CD14-positive monocyte (primary cell): ENCODE data around the gene DCLK2. TPM values are rescaled to one million over a fixed set of nuclear protein-coding genes. Genes with fewer than 3 reads are reported as not detected.

ENCODE experiments used
- DNase-seq, 3 donors: peaks; one replicate each; pipeline ENCODE4 v3.0.0-alpha.2; 2011 to 2022
- H2AFZ ChIP-seq: 2 replicates; pipeline ENCODE4 v1.6.0; 2012; ENCODE audit warnings: mild to moderate bottlenecking, low read depth, low read length, inconsistent platforms; ENCODE audit not compliant: insufficient read depth, poor library complexity, severe bottlenecking
- H3K27ac ChIP-seq, 2 donors: 1 replicate in 1 of 2; 2 replicates in 1 of 2; pipeline ENCODE4 v1.5.1; 2012 to 2013; ENCODE audit warnings: low read length in 2 of 2, control low read depth in 1 of 2, inconsistent platforms in 1 of 2, low read depth in 1 of 2, mild to moderate bottlenecking in 1 of 2
- H3K27me3 ChIP-seq, 2 donors: one replicate each; pipeline versions ENCODE4 v1.6.0 to v1.6.1; 2011 to 2013; ENCODE audit warnings: low read length in 2 of 2; ENCODE audit not compliant: control insufficient read depth in 2 of 2, insufficient read depth in 2 of 2
- H3K36me3 ChIP-seq, 2 donors: replicated peaks in 1 of 2; 1 replicate in 1 of 2; 2 replicates in 1 of 2; pipeline versions ENCODE4 v1.5.1 to v1.6.1; 2012 to 2013; ENCODE audit warnings: low read length in 2 of 2, control low read depth in 1 of 2, inconsistent platforms in 1 of 2, mild to moderate bottlenecking in 1 of 2; ENCODE audit not compliant: insufficient read depth in 2 of 2, control insufficient read depth in 1 of 2
- H3K4me1 ChIP-seq, 2 donors: 1 replicate in 1 of 2; 2 replicates in 1 of 2; pipeline versions ENCODE4 v1.5.1 to v1.6.1; 2012 to 2013; ENCODE audit warnings: low read length in 2 of 2, control low read depth in 1 of 2, inconsistent platforms in 1 of 2, mild to moderate bottlenecking in 1 of 2, moderate library complexity in 1 of 2; ENCODE audit not compliant: insufficient read depth in 2 of 2, control insufficient read depth in 1 of 2
- H3K4me2 ChIP-seq: replicated peaks from 2 replicates; pipeline ENCODE3; 2012; ENCODE audit warnings: low read length, moderate library complexity, mild to moderate bottlenecking; ENCODE audit not compliant: poor library complexity, severe bottlenecking; ENCODE audit errors: extremely low read depth
- H3K4me3 ChIP-seq, 3 experiments: fragments of 200-600 bp in 1 of 3; sonication (generic) in 1 of 3; replicated peaks in 1 of 3; 1 replicate in 2 of 3; 2 replicates in 1 of 3; pipeline ENCODE4 v1.5.1; 2011 to 2013; ENCODE audit warnings: low read length in 3 of 3, mild to moderate bottlenecking in 3 of 3, control low read depth in 2 of 3, low read depth in 2 of 3, inconsistent platforms in 1 of 3, moderate library complexity in 1 of 3
- H3K79me2 ChIP-seq: 2 replicates; pipeline ENCODE4 v1.6.0; 2012; ENCODE audit warnings: mild to moderate bottlenecking, control low read depth, inconsistent platforms, low read length, moderate library complexity; ENCODE audit not compliant: insufficient read depth
- H3K9ac ChIP-seq: 2 replicates; pipeline ENCODE4 v1.6.0; 2017; ENCODE audit warnings: low read length, mild to moderate bottlenecking; ENCODE audit not compliant: insufficient read depth, poor library complexity, severe bottlenecking
- H3K9me3 ChIP-seq, 2 donors: replicated peaks in 1 of 2; 1 replicate in 1 of 2; 2 replicates in 1 of 2; pipeline versions ENCODE4 v1.5.1 to v1.6.1; 2012 to 2013; ENCODE audit warnings: low read length in 2 of 2, control low read depth in 1 of 2; ENCODE audit not compliant: control insufficient read depth in 1 of 2, insufficient read depth in 1 of 2
- H4K20me1 ChIP-seq: 2 replicates; pipeline ENCODE4 v1.6.0; 2012; ENCODE audit warnings: mild to moderate bottlenecking, low read length, control low read depth, moderate library complexity; ENCODE audit not compliant: insufficient read depth
- H3K27ac Mint-ChIP-seq, 7 donors: one replicate each; pipeline ENCODE4 v1.8.0; 2020; ENCODE audit warnings: mild to moderate bottlenecking in 7 of 7, mixed read lengths in 7 of 7, moderate library complexity in 6 of 7, inconsistent platforms in 2 of 7
- H3K27me3 Mint-ChIP-seq, 3 donors: one replicate each; pipeline ENCODE4 v1.8.0; 2021 to 2022; ENCODE audit warnings: low read depth in 3 of 3, mild to moderate bottlenecking in 3 of 3, mixed read lengths in 3 of 3, moderate library complexity in 3 of 3, inconsistent platforms in 1 of 3
- H3K36me3 Mint-ChIP-seq, 2 donors: one replicate each; pipeline ENCODE4 v1.8.0; 2020; ENCODE audit warnings: mixed read lengths in 2 of 2, inconsistent platforms in 1 of 2, mild to moderate bottlenecking in 1 of 2
- H3K4me1 Mint-ChIP-seq: one replicate; pipeline ENCODE4 v1.8.0; 2020; ENCODE audit warnings: mild to moderate bottlenecking, mixed read lengths
- H3K4me3 Mint-ChIP-seq, 2 donors: one replicate each; pipeline ENCODE4 v1.8.0; 2020; ENCODE audit warnings: mild to moderate bottlenecking in 2 of 2, mixed read lengths in 2 of 2, moderate library complexity in 1 of 2
- H3K9me3 Mint-ChIP-seq, 7 donors: one replicate each; pipeline ENCODE4 v1.8.0; 2020 to 2022; ENCODE audit warnings: mixed read lengths in 7 of 7, mild to moderate bottlenecking in 6 of 7, moderate library complexity in 6 of 7, inconsistent platforms in 2 of 7
- WGBS: methylation state at CpG from one replicate; pipeline ENCODE4 v1.1.5; 2013; ENCODE audit warnings: missing lambda C conversion rate; ENCODE audit not compliant: insufficient coverage; 5-methylcytosine and 5-hydroxymethylcytosine counted together
- intact Hi-C, 2 donors: fragments of 100-400 bp; cut with micrococcal nuclease; formaldehyde crosslinking; loops; one replicate each; pipeline versions ENCODE4 v1.15.0 to v1.15.1; 2023
- polyA plus RNA-seq, 3 donors: library from polyadenylated mRNA; depleted of rRNA in 1 of 3; unstranded in 2 of 3; stranded (reverse) in 1 of 3; fragments of 300-500 nt in 2 of 3; fragments of >200 nt in 1 of 3; fragmentation: Illumina TruSeq in 2 of 3; gene quantifications; 1 replicate in 2 of 3; 2 replicates in 1 of 3; pipeline ENCODE4 v1.2.3, GENCODE V29; 2012 to 2021
- TF ChIP-seq, protein P1 (sequence below): fragments of 200-600 bp; IDR thresholded peaks from one replicate; pipeline ENCODE4 v1.8.0; 2022; ENCODE audit warnings: antibody characterized with exemption, mild to moderate bottlenecking

The DCLK2 gene
- polyA plus RNA-seq, 3 donors: 0.13 TPM; not detected in 2

DNA sequence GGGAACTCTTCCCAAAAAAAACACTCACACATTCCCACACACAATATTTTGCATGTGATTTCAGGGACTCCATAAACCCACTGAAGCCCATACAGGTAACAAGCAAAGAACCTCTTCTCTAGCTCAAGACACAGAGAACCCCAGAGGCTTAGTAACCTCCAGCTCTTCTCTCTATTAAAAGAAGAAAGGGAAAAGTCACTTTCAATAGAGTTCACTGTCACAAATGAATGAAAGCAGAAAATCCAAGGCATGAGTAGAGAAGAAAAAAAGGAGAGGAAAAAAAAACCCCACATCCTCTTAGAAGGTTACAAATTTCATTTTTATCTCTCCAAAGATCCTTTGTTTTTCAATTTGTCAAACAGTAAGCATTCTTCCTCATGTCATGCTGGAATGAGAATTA, 30.7 kb upstream of the DCLK2 start:
- Histone ChIP-seq H4K20me1 (no peaks in the 10 kb centered on the region), H3K4me1 (no peaks in the 10 kb centered on the region), H3K27me3 (no peaks in the 10 kb centered on the region), H3K79me2 (no peaks in the 10 kb centered on the region), H3K9ac (no peak overlapping the region), H3K27ac (no peak overlapping the region), H2AFZ (no peak overlapping the region), H3K4me3 (no peak overlapping the region), H3K36me3 (no peaks in the 10 kb centered on the region), H3K4me2 (no peak overlapping the region), H3K9me3 (no peaks in the 10 kb centered on the region)
- H3K4me3 Mint-ChIP-seq: no peak overlapping the region
- no peaks in the 10 kb centered on the region for H3K4me1 Mint-ChIP-seq
- no peak for DNase-seq
- H3K9me3 Mint-ChIP-seq: peaks cover 0 to 2% (median 0%) of the 10 kb centered on the region in 7 donors
- intact Hi-C loops: no loop called here
- TF ChIP-seq, protein P1, sequence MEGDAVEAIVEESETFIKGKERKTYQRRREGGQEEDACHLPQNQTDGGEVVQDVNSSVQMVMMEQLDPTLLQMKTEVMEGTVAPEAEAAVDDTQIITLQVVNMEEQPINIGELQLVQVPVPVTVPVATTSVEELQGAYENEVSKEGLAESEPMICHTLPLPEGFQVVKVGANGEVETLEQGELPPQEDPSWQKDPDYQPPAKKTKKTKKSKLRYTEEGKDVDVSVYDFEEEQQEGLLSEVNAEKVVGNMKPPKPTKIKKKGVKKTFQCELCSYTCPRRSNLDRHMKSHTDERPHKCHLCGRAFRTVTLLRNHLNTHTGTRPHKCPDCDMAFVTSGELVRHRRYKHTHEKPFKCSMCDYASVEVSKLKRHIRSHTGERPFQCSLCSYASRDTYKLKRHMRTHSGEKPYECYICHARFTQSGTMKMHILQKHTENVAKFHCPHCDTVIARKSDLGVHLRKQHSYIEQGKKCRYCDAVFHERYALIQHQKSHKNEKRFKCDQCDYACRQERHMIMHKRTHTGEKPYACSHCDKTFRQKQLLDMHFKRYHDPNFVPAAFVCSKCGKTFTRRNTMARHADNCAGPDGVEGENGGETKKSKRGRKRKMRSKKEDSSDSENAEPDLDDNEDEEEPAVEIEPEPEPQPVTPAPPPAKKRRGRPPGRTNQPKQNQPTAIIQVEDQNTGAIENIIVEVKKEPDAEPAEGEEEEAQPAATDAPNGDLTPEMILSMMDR: no peak
- H3K36me3 Mint-ChIP-seq: no peaks in the 10 kb centered on the region
- no peak overlapping the region for H3K27ac Mint-ChIP-seq
- peaks cover 0 to 2% (median 0%) of the 10 kb centered on the region in 3 donors for H3K27me3 Mint-ChIP-seq

DNA sequence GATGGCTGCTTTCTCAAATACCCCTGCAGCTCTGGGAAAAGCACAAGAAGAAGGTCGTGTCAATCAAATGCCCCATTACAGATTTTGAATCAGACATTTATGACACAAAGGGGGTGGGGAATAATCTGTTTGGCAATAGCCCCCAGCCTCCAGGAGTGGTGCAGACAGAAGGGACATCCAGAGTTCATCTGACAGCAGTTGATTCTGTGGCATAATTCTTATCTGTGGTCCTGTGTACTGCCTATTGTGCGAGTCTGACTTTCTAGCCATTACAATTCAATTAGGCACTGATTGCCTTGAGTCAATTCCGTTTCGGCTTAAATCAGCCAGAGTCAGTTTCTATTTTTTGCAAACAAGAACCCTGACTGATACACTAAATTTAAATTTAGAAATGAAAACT, 28.6 kb upstream of the DCLK2 start:
- Histone ChIP-seq H3K36me3 (no peaks in the 10 kb centered on the region), H3K4me2 (no peak overlapping the region), H3K4me1 (no peaks in the 10 kb centered on the region), H3K79me2 (no peaks in the 10 kb centered on the region), H2AFZ (no peak overlapping the region), H3K9ac (no peak overlapping the region), H3K27me3 (no peaks in the 10 kb centered on the region), H3K9me3 (no peaks in the 10 kb centered on the region), H4K20me1 (no peaks in the 10 kb centered on the region), H3K27ac (no peak overlapping the region), H3K4me3 (no peak overlapping the region)
- H3K9me3 Mint-ChIP-seq: peaks cover 0 to 2% (median 0%) of the 10 kb centered on the region in 7 donors
- TF ChIP-seq, protein P1: no peak
- no peaks in the 10 kb centered on the region for H3K4me1 Mint-ChIP-seq
- no peak for DNase-seq
- peaks cover 0 to 2% (median 0%) of the 10 kb centered on the region in 3 donors for H3K27me3 Mint-ChIP-seq
- intact Hi-C loops: no loop called here
- no peaks in the 10 kb centered on the region for H3K36me3 Mint-ChIP-seq
- H3K27ac Mint-ChIP-seq: no peak overlapping the region
- WGBS: 88% methylated on average over 1 of the region's 4 CpGs
- no peak overlapping the region for H3K4me3 Mint-ChIP-seq
